HG02623 (cell line): Measurements from ENCODE around the gene MRPL53.
"Not testable (repeated sequence)": the region's sequence is repeated elsewhere in the genome, so short reads cannot be mapped to it uniquely, and the experiment has no call there.

Experiments used
- ATAC-seq: cut with Tn5 transposase; IDR thresholded peaks from one replicate; pipeline ENCODE4 v1.9.1; 2021; ENCODE audit warnings: moderate library complexity; ENCODE audit not compliant: unreplicated experiment

Gene MRPL53

DNA sequence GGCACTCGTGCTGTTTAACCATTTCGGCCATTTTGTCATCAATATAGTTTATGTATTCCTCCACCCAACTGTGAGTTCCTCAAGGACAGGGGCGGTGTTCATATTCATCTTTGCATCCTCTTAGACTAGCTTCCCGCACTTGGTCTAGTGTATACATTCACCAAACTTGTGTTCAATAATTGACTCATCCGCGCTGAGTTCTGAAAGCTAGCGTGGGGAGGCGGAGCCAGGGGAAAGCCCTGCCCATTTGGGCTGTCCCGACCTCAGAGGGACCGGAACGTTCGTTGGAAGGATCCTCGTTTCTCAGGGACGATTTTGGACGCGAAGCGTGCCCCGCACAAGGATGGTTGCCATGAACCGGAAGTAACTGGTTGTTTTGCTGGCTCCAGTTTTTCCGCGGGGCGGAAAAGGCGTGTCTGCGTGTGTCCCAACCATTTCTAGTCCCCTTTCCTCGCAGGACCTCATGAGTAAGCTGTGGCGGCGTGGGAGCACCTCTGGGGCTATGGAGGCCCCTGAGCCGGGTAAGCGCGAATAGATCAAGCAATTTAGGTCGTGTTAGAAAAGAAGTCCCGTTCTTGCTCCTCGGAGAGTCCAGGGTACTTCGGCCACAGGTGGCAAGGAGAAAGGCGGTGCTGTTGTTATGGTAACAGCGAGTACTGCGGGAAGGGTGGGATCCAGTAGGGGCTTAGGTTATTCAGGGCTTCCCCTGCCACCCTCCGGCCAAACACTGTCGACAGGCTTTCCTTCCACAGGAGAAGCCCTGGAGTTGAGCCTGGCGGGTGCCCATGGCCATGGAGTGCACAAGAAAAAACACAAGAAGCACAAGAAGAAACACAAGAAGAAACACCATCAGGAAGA is 17.6 kb downstream of the MRPL53 start, which contains the start of gene INO80B:
TSS of gene INO80B (plus strand) at position 434 of the 858 bp plus-strand sequence. CDS start at position 464, 30 bp downstream.
- ATAC-seq = peak; percentile 36

DNA sequence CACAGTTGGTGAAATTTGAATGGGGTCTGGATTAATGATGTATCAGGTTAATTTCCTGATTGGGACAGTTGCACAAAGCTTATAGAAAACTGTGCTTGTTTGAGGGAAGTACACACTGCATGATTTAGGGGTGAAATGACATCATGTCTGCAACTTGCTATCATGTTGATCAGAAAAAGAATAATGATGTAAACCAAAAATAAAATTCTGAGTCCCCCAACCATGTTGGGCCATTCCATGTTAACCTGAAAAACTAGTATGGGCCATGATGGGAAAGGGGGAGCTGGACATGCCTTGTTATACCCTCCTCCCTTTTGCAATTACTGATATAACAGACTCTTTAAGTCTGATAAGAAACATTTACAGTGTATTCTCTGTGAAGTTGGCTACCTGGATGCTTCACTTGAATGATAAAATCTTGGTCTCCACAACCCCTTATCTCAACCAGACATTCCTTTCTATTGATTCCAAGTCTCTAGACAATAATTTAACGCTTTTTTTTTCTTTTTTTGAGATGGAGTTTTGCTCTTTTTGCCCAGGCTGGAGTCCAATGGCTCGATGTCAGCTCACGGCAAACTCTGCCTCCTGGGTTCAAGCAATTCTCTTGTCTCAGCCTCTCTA is 21.8 kb downstream of the MRPL53 start:
- no peak for ATAC-seq

DNA sequence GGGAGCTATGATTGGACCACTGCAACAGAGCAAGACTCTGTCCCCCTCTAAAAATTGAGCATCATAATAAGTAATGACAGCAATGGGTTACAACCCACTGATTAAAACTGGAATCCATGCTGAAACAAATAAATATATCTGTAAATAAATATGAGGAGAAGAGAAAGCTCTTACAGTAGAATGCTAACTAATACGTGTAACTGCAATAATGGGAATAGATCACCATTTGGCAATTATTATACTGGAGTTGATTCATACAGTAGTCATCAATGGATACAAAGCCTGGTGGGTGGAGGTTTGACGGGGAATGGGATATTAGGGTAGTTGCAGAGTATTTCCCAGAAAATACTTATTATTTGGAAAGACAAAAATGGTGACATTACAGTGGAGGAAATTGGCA is 23.7 kb downstream of the MRPL53 start:
- ATAC-seq = no peak

DNA sequence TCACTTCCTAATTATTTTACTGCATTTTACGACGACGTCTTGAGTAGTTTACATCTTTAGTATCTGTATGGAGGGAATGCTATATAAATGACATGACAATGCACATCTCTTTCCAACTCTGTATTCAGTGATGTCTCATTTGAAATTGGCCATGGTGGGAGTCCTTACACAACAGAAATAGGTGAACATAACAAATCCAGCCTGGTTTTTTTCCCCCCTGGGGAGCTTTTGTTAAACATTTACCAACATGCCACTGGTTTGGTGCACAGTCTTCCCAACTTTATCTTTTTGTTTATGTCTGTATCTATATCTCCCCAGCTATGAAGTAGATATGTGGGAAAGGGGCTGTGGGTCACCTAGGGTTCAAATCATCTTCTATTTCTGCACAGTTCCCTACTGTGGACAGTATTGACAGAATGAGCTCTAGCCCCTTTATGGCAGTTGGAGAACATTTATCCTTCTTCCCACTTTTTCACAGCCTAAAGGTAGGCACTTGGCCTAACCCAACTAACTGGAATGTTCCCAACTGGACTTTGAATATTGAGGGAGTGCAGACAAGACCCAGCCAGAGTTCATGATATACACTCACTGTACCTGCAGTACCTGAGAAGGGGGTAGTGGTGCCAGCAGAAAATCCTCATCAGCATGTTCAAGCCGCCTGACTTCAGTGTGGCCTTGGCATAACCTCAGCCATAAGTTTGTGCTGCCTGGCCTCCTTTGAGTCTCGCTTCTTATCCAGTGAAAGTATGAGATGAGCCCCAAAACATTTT is 25.1 kb downstream of the MRPL53 start:
- ATAC-seq = no peak

DNA sequence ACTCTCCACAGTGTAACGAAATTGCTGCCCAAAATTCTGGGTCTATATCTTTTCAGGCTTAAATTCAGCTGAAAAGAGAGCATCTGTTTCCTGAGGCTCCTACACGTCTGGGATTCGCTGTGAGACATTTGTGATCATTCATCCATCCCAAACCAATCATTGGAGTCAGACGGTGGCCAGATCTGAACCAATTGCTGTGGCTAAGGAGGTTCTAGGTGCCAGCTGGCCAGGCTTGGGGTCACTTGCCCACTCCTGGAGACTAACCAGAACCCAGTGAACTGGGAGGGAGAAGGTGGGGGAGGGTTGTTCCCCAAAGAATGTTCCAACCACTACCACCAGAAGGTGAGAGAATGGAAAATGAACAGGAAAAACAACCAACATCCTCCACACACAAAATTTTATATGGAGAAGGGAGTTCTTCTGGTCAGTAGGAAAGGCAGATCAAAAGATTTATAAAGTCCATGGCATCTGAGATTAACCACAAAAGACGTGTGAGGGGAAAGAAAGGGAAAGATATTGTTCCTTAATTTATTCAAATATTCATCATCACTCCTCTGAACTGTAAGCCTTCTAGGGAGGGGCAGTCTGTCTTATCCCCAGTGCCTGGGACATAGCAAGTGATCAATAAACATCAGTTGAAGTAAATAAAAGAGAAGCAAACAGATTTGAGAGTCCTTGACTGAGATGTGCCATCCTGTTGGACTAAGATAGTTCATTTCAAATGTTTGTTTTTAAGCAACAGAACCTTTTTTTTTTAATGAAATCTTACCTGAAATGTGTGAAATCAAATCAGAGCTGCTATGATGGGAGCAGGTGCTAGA is 27.8 kb downstream of the MRPL53 start:
- ATAC-seq = no peak

DNA sequence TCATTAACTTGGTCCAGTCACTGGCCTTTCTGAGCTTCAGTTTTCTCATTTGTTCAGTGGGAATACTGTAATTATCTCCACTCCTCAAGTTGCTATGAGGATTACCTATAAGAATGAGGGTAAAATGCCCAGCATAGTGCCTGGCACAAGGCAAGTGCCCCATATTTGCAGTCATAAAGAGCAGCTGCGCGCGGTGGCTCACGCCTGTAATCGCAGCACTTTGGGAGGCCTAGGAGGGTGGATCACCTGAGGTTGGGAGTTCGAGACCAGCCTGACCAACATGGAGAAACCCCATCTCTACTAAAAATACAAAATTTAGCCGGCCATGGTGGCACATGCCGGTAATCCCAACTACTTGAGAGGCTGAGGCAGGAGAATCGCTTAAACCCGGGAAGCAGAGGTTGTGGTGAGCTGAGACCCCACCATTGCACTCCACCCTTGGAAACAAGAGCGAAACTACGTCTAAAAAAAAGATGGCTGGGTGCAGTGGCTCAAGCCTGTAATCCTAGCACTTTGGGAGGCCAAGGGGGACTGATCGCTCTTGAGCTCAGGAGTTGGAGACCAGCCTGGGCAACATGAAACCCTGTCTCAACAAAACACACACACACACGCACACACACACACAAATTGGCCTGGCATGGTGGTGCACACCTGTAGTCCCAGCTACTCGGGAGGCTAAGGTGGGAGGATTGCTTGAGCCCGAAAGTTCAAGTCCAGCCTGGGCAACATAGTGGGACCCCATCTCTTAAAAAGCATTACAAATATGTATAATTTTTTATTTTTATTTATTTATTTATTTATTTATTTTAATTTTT is 29.8 kb downstream of the MRPL53 start:
- ATAC-seq = not testable (repeated sequence)

DNA sequence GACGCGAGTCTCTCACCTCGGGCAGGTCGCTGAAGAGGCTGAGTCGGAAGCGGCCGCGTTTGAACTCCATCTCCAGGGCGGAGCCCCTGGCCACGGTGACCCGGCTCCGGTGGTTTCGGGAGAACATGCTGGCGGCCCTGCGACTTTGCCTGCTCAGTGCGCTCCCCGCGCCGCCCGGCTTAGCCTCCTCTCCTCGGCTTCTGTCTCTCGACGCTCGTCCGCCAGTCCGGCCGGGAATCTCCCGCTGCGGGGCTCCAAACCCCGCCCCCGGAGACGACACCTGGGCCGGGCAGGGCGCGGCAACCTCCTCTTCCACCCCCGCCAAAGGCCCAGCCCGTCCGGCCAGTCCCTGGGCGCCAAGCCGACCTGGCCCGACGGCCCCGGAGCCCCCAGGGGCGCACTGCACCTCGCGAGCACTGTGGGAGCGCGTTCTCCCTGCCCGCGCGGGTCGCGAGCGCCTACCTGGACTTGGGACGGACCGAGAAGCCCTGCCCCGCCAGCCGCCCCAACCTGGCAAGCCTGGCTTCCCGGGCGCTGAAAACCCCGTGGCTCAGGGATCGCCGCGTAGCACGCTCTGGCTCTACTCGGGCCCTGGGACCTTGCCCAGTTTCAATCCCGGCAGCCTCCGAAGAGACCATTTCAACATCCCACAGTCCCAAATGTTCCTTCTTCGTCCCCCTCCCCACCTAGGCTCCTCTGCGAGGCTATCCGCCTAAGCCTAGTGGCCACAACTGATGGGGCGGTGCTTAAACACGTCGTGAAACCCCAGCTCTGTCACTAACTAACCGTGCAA is 30.6 kb downstream of the MRPL53 start, which contains the start of gene RTKN:
TSS of gene RTKN (minus strand) at position 248 of the 793 bp plus-strand sequence. CDS start at position 127, 121 bp downstream.
- no peak for ATAC-seq

DNA sequence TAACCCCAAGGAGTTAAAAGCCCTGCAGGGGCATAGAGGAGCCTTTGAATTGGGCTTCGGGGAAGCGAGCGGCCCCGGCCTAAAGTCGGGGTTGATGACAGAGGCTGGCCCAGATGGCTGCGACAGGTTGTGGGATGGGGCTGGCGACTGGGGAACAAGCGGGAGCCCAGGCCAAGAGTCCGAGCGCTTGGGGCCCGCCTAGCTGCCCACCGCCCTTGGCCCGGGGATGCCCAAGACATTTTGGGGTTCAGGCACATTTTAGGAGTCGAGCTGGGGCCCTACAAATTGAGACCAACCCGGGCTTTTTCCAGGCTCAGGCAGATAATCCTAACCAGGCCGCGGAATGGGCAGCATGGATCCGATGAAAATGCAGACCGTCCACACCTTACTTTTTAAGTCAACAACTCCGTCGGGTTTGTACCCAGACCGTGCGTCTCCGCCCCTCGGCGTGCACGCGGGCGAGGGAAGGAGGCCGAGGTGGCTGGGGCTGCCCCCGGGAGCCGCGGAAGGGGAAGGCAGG is 31.2 kb downstream of the MRPL53 start:
- no peak for ATAC-seq

DNA sequence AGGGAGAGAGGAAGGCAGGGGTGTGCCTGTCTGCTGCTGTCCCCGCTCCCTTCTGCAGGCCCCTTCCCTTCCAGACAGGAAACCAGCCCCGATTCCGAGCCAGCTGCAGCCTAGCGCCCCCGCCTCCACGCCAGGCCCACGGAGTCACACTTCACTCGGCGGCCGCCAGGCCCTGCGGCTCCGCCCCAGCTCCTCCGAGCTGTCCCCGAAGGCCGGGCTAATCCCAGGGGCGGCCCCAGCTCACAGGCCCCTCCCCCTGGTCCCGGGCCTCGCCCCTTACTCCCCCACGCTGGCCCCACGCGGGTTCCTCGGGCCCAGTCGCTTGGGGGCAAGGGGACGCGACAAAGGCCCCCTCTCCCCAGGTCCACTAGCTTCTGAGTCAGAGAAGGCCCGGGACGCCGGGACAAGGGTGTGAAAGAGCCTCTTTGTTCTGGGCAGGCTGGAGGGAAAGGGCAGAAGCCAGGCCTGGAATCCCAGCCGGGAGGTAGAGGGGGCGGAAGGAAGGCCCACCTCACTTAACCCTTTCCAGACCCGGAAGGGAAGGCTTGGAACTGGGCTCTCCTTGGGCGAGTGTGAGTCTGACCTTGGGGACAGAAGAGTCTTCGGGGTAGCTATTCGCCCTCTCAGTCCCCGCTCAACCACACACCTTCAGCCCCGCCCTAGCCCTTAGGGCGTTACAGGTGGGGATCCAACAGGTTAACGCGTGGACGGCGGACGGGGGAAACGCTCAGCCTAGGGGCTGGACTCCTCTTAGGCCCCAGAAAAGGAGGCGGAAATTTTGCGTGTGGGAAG is 31.9 kb downstream of the MRPL53 start:
- peak; percentile 82 for ATAC-seq

DNA sequence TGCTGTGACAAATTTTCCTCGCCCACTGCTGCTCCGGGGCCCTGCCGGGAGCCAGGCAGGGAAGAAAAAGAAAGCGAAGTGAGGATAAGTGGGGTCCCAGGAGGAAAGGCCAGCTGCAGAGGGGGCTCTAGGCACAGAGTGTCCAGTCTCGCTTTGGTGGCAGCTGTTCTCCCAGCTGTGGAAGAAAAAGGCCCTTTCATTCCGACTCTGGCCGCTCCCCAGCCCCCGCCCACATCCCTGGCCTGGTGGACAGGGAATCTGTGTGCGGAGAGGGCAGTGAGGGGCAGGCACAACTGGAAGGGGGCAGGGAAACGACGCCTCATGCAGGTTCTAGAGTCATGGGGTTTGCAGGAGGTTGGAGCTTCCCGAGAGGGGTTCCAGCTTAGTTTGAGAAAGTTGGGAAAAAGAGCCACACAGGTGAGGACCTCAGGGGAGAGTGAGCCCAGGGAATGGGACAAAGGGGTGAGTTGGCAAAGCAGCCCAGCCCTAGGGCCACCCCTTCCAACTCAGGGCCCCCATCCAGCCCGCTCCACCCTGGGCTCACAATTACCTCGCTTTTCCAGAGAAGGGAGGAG is 32.6 kb downstream of the MRPL53 start:
- ATAC-seq = no peak

DNA sequence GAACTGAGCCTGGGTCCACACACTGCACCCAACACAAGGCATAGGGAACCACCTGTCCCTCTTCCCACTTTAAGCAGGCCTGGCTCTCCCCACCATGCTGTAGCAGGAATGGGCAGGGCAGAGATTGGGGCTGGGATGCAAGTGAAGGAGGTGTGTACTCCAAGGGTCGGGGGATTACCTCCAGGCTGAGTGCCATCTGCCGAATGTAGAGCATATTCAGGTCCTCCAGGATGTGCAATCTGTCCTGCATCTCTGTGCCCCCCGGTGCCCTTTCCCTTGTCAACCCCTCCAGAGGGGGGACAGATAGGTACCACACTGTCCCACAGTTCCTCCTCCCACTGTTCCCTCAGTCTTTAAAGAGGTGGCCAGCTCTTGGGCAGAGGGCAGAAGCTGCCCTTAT is 33.1 kb downstream of the MRPL53 start:
- no peak for ATAC-seq

DNA sequence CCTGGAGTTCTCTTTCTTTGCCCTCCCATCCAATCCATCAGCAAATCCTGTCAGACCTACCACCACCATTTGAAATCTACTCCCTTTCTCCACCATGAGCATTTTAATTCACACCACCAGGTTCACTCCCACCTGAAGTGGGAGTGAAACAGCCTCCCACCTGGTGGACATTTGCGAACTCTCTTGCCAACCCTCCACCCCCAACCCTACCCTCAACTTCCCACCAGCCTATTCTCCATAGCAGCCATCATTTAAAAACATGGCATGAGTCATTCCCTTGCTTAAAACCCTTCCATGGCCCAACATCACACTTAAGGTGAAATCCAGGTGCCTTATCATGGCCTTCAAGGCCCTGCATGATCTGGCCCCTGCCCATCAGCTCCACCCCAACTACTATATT is 34.2 kb downstream of the MRPL53 start:
- ATAC-seq = no peak

DNA sequence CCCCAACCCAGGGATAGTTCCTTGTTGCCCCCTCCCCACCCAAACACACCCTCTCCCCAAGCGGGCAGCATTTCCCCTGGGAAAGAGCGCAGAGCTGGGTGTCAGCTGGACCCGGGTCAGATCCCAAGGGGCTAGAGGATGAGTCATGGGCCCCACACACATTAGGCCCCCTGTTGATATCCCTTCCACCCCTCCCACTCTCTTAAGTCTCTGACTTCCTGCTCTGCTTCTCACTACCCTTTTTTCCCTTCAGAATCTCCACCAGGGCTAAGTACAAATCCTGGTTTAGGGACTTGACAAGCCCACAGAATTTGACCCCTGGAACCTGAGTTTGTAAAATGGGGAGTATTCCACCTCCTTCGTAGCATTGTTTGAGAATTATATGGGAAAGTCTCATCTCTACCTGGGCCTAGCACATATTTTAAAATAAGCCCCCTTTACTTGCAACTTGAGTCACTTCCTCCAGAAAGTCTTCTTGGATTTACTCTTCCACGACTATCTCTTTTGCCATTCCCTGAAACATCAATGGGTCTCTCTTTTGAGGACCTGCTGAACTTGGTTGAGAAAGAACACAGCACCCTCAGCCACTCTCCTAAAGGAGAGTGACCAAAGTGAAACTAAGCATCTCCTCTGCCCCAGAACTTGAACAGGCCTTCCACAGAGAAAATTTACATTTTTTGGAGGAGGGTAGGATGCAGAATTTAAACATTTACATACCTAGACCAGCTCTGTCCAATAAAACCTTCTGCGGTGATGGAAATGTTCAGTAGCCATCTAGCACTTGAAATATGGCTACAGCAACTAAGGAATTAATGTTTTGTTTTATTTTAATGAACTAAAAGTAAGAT is 35.4 kb downstream of the MRPL53 start:
- no peak for ATAC-seq

DNA sequence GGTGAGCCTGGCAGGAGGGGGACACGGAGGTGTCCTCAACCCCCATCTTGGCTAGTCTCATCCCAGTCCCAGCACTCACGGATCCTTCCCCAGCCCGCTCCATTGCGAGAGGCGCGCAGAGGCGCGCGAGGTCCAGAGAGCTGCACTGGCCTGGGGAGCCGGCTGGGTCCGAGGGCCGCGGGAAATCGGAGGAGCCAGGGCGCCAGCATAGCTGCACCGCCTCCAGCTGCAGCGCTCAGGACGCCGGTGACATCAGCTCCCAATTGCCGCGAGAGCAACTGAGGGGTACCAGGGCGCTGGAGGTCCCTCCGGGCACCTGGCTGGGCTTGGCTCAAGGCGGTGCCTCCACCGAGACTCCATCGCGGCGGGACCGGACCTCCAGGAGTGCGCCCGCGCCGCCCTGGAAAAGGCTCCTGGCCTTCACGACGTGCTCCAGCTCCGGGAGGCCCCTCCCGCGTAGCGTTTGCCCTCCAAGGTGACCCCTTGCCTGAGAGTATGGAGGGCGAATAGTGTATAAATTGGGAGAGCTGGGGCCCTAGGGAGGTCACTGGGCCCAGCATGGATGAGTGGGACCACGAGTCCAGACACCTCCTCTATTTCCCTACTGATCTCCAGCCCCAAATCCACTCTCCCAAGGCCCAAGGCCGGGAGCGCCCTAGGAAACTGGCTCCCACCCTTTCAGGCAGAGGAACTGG is 36.2 kb downstream of the MRPL53 start:
- no peak for ATAC-seq

DNA sequence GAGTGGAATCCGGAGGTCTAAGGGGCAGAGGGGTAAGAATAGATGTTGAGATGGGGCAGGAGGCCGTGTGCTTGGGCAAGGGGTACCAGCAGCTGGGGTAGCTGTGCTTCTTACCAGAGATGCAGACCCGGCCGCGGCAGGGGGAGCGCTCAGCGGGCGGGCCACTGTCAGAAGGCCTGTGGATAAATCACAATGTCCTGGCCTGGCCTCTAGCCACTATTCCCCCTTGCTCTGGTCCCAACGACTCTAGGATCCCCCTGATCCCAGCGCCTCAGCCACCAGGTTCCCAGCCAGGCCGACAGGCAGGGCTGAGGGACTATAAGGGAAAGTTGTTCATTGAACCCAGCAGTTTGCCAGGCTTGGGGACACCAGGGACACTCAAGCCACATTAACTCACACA is 42.0 kb downstream of the MRPL53 start:
- ATAC-seq = no peak
